Diencephalon (tissue), 1 donor: ENCODE measurements around the gene ADSL. TPM values are rescaled to one million over a fixed set of nuclear protein-coding genes. Genes with fewer than 3 reads are reported as not detected.

ENCODE experiments used
- total RNA-seq: library from RNA; depleted of rRNA; stranded (reverse); fragments of >200 nt; gene quantifications from one replicate; pipeline ENCODE4 v1.2.3, GENCODE V29; 2014

The ADSL gene
- 57.7 TPM for total RNA-seq

DNA sequence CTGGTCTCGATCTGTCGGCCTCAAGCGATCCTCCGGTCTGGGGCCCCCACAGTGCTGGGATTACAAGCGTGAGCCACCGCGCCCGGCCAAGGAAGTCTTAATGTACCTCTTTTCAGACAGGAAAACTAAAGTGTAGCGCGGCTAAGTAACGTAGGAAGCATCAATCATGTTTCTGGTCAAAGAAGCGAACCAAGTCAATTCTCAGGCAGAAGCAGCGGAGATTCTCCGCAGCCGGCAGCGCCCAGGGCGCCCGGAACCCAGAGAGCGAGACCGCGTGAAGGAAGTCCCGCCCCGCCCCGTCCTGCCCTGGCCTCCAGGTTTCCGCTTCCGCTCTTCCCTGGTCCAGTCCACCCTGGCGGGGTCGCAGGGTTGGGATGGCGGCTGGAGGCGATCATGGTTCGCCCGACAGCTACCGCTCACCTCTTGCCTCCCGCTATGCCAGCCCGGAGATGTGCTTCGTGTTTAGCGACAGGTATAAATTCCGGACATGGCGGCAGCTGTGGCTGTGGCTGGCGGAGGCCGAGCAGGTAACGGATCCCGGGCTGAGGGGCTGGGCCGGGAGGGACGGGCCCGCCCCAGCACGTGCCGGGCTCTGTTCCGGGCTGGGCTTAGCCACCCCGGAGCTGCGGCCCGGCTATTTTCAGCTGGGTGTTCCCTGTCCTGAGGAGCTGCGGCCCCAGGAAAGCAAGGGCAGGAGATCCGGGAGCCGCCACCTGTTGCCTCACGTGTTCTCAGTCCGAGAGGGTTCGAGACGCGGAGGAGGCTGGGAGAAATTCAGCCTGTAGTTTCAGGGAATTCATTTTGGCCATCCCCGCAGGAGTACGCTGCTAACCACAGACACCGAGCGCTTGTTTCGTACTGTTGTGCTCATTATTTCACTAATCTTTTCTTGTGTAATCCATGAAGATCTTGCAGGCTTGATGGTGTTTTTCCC lies at the start of gene ADSL:
ADSL (plus strand) TSS at position 316 of the 934 bp plus-strand sequence; CDS start at position 375, 59 bp downstream.

Other genes starting within 250 kb of the ADSL start
- gene TNRC6B, start 168.6 kb upstream of the ADSL start, total RNA-seq, result 48.9 TPM
- gene SGSM3, start 24.1 kb downstream of the ADSL start, total RNA-seq, result 39.2 TPM